ENCODE data around the gene BCL2L13.
"Not testable (repeated sequence)": the region's sequence is repeated elsewhere in the genome, so short reads cannot be mapped to it uniquely, and the experiment has no call there.

Gene BCL2L13

DNA sequence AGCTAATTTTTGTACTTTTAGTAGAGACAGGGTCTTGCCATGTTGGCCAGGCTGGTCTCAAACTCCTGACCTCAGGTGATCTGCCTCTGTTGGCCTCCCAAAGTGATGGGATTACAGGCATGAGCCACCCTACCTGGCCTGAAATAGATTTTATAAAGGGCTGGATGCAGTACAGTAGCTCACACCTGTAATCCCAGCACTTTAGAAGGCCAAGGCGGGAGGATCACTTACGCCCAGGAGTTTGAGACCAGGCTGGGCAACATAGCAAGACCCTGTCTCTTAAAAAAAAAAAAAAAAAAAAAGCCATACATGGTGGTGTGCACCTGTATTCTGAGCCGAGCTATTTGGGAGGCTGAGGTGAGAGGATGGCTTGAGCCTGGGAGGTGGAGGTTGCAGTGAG is 59.7 kb downstream of the BCL2L13 start:
- DNase-seq, result not testable (repeated sequence)

DNA sequence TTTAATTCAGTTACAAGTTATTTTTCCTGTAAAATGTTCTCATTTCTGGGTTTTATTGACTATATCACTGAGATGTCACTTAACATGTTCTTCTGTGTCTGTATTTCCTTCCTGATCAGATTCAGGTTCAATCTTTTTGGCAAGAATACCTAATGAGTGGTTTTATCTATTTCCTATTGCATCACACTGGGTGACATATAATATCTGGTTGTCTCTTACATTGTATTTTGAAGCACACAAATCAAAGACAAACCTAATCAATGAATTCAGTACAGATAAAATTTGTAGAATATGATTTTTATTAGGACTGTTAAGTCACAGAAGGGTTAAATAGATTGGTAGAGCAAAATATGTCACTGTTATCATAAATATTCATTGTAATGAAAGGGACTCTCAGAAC is 60.4 kb downstream of the BCL2L13 start:
- no peak for DNase-seq

DNA sequence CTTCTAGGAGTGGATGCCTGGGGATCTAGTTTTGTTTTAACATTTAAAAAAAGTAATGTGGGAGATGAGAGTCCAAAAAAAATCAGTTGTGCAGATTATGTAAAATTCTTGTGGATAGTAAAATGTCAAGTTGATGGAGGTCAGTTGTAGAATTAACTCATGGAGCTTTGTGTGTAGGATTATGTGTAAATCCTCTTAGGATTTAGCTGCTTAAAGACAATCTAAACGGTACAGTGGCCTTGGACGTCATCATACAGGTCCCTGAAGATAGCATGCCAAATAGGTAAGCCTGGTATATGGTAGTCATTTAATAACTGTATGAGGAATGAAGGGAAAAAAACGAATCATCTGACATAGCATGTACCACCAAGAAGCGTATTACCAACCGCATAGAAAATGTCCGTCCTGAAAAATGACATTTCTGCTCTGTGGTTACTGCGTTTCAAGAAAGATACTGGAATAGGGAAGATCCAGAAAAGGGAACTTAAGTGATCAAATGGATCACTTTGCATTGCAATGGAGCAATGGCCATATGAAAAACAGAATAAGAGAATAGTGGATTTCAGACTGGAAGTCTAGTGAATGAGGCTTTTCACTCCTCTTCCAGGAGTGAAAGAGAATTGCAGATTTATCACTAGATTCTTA is 61.3 kb downstream of the BCL2L13 start:
- DNase-seq, result no peak

DNA sequence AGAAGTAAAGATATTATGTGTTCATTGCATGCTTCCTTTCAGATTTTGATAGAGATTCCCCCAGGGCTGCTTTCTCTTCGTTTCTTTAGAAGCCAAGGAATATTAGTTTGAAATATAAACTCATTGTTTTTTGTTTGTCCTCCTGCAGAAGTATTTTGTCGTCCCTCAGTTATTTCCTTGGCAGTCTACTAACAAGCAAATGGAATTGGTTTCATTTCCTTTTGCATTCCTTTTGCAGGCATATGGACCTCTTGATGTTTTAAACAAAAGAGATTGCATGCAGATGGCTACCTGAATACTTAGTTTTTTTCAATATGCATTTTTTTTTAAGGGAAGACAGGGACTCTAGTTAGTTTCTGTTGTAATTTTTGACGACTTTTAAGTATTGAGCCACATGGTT is 62.2 kb downstream of the BCL2L13 start:
- DNase-seq, result no peak

DNA sequence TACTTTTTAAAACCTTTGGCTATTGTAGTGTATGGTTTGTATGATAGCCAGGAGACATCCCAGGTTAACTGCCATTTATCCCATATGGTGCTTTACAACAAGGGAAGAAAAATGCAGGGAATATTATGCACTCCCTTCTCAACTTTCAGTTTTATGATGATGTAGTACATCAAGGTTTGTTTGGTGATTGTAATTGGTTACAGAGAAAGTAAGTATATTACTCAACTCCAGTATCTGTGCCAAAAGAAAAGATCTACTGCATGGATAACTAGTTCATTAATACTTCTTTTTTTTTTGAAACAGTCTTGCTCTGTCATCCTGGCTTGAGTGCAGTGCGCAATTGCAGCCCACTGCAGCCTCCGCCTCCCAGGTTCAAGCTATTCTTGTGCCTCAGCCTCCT is 65.3 kb downstream of the BCL2L13 start:
- no peak for DNase-seq

DNA sequence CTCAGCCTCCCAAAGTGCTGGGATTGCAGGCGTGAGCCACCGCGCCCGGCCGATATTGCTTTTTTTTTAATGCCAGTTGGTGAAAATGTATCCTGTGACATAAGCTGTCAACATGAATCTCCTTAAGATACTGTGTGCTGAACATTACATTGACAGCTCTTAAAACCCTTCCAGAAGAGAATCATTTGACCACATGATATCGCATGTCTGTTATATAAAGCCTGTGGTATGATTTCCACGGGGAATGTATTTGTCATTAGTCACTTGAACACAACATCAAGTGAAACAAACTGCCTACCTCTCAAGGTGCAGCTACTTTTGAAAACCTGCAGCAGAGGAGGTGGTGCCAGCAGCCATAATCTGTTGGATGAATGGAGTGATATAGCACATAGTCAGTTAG is 67.0 kb downstream of the BCL2L13 start:
- DNase-seq, result no peak

DNA sequence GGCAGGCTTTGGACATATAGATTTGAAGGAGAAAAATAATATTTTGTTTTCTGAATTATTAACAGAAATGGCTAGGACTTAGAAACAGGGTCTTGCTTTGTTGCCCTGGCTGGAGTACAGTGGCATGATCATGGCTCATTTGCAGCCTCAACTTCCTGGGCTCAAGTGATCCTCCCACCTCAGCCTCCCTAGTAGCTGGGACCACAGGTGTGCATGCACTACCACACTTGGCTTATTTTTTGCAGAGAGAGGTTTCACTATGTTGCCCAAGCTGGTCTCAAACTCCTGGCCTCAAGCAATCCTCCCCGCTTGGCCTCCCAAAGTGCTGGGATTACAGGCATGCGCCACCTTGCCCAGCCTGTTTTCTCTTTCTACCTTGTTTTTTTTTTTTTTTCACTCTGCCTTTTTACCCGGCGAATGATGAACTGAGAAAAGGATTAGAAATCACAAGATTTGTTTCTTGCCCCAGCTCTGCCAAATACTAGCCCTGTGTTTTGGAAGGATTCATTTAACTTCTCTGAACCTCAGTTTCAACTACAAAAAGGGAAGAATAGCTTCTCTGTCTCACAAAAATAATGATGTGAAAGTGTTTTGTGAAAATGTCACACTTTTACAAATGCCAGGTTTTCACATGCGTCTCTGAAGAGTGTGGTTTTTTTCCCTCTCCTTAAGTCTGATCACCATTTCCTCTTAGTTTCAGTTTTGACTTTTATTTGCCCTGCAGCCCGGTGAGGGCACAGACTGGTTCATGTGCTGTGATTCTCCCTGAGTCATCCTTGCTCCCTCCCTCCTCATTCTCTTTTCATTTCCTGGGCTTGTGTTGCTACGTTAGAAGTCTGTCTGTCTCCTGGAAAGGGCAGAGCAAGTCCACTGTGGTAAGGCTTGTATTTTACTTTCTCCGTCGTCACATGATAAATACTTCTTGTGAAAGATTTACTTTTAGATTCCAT is 67.7 kb downstream of the BCL2L13 start:
- DNase-seq, result no peak

DNA sequence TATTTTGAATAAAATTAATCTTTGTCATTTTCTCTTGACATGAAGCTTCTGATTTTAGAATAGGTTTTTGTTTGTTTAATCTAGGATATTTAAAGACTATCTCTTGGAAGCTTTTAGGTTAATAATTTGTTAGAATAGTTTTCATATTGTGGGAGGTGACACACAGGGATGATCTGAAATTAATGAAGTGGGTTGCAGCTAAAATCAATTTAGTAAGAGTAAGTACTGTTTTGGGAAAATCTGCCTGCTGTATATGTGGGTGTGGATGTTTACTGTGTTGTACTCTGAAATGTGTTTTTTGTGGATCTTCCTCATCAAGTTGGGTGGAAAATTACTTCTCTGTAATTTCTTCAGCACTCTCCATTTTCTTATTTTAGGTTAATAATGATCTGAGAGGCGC is 68.4 kb downstream of the BCL2L13 start:
- DNase-seq, result no peak

DNA sequence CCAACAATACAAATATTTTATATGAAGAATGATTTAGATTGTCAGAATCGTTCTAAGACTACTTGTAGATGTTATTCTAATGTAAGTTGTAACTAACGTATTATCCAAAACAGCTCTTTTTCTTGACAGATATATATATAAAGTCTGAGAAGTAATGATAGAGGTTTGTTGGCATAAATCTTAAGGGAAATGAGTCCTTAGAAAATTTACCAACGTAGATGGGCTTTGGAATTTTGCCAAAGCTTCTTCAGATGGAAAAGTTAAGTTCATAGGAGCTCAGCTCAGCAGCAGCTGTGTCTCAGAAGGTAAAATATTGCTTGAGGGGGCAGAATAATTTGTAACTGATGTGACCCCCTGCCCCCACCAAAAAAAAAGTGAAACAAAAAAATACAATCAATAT is 69.0 kb downstream of the BCL2L13 start:
- no peak for DNase-seq

DNA sequence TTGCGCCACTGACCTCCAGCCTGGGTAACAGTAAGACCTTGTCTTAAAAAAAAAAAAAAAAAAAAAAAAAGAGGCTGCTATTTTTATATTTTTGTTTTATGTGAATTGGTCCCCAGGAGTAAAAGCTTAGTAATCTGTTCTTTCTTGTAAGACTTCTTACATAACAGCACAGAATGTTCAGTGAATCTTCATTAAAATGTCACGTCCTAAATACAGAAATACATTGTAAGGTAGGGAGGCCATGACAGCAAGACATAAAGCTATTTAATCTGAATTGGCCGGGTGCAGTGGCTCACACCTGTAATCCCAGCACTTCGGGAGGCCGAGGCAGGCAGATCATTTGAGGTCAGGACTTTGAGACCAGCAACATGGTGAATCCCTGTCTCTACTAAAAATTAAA is 71.5 kb downstream of the BCL2L13 start:
- DNase-seq, result no peak

DNA sequence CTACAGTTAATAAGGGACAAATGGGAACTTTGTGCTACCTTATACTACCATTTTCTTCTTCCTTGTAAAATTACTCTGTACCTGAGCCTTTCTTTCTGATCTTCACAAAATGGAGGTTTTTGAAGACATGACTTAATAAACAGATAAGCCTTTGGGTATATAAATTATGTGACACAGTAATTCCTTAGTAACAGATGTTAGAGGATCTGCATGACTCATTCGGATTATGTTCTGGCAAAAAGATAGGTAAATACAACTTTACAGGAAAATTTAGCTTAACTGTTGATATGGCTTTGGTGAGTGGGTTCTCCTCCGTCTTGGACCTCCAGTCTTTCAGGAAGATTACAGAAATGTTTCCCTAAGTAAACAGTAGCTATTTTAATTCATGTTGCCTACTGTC is 73.9 kb downstream of the BCL2L13 start:
- no peak for DNase-seq

DNA sequence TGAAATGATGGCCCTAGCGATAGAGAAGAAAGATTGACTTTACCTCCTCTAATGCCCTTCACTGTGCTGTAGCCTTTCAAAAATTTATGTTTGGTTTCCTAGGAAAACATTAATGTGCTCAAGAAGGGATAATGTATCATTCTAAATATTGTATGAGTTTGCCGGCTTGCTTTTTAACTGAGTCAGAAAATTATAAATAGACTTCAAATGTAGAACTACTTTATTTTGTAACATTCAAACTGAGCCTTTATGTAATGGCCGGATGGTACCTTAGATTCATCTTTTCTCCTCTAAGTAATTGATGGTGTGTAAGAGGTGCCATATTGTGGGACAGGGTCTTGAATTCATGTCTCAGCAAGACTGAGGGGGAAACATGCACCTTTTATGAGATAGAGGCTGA is 78.0 kb downstream of the BCL2L13 start:
- DNase-seq, result no peak

DNA sequence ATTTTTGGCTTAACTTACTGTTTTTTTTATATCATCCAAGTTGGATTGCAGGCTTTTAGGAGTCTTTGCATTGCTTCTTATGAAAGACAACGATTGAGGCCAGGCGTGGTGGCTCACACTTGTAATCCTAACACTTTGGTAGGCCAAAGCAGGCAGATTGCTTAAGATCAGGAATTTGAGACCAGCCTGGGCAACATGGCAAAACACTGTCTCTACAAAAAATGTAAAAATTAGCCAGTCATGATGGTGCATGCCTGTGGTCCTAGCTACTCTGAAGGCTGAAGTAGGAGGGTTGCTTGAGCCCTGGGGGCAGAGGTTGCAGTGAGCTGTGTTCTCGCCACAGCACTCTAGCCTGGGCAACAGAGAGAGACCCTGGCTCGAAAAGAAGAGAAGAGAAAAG is 79.2 kb downstream of the BCL2L13 start:
- DNase-seq, result no peak

DNA sequence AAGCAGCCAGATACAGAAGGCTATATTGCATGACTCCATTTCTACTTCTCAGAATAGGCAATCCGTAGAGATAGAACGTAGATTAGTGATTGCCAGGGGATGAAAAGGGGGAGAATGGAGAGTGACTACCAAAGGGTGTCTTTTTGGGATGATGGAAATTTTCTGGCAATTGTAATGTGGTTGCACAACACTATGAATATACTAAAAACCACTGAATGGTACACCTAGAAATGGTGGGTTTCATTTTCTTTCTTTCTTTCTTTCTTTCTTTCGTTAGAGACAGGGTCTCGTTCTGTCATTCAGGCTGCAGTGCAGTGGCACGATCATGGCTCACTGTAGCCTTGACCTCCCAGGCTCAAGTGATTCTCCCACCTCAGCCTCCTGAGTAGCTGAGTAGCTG is 81.4 kb downstream of the BCL2L13 start:
- no peak for DNase-seq

DNA sequence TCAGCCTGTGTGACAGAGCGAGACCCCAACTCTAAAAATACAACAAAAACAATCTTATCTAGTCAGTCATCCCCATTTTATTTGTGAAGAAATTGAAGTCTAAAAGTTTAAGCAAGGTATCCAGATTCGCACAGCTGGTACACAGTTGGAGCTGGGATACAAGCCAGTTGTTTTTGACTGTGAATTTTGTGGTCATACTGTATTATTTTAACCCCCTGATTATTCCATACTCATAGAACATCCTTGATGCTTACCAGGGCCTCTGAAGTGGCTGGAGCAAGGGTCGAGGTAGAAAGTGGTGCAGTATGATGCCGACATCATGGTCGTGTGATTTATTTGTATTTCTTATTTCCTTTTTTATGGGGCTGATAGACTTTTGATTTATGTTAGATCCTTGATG is 85.7 kb downstream of the BCL2L13 start:
- no peak for DNase-seq

DNA sequence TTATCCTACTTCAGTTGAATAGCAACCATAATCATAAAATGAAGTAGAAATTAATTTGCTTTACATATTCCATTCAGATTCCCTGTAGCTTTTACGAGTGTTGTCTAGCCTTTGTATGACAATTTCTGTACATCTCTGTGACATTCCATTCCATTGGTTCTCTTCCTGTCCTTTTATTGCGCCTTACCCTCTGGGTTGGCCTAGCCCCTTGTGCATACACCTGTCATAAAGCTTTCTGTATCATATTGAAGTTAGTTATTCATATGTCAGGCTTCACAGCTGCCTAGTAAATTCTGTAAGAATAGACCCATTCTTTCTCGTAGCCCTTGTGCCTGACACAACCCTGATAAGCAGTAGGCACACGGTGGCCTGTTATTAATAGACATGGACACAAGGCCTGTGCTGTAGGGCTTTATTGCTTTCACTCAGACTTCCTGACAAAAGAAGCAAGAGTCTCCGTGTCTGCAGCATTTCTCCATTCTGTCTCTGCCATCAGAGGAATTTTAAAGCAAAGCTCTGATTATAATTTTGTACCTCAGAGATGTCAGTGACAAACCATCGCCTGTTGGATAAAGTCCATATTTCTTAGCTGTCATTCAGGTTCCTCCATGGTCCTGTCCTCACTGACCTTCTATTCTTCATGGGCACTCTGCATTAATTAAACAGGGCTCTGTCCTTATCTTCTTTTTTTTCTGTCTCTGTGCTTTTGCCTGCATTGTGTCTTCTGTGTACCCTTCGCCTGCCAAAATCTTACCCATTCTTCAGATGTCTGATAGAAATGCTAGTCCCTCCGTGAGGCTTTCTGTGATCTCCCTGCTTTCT is 86.3 kb downstream of the BCL2L13 start:
- no peak for DNase-seq

DNA sequence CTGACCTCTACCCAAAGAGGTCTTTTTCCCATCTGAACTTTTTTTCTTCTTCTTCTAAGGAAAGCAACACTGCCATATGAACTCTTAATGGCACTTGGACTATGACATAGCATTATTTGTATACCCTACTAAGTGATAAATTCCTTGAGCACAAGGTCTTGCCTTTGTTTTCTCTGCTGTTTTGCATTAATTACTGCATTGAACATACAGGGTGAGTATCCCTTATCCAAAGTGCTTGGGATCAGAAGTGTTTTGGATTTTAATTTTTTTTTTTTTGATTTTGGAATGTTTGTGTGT is 86.9 kb downstream of the BCL2L13 start:
- no peak for DNase-seq

DNA sequence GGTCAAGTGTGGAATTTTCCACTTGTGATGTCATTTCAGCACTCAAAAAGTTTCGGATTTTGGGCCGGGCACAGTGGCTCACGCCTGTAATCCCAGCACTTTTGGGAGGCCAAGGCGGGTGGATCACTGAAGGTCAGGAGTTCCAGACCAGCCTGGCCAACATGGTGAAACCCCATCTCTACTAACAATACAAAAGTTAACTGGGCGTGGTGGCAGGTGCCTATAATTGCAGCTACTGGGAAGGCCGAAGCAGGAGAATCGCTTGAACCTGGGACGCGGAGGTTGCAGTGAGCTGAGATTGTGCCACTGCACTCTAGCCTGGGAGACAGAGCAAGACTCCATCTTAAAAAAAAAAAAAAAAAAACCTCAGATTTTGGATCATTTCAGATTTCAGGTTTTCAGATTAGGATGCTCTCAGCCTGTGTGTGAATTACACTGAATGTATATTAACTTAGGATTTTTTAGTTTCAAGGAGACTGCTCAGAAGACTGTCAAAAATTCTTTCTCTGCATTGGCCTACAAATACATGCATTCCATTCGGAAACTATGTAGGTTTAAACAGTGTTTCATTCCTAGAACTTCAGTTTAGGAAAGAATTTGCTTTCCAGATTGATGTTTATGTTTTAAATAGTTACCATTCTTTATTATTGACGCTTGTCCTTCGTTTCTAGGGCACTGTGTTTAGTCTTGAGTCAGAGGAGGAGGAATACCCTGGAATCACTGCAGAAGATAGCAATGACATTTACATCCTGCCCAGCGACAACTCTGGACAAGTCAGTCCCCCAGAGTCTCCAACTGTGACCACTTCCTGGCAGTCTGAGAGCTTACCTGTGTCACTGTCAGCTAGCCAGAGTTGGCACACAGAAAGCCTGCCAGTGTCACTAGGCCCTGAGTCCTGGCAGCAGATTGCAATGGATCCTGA is 87.7 kb downstream of the BCL2L13 start:
- no peak for DNase-seq

DNA sequence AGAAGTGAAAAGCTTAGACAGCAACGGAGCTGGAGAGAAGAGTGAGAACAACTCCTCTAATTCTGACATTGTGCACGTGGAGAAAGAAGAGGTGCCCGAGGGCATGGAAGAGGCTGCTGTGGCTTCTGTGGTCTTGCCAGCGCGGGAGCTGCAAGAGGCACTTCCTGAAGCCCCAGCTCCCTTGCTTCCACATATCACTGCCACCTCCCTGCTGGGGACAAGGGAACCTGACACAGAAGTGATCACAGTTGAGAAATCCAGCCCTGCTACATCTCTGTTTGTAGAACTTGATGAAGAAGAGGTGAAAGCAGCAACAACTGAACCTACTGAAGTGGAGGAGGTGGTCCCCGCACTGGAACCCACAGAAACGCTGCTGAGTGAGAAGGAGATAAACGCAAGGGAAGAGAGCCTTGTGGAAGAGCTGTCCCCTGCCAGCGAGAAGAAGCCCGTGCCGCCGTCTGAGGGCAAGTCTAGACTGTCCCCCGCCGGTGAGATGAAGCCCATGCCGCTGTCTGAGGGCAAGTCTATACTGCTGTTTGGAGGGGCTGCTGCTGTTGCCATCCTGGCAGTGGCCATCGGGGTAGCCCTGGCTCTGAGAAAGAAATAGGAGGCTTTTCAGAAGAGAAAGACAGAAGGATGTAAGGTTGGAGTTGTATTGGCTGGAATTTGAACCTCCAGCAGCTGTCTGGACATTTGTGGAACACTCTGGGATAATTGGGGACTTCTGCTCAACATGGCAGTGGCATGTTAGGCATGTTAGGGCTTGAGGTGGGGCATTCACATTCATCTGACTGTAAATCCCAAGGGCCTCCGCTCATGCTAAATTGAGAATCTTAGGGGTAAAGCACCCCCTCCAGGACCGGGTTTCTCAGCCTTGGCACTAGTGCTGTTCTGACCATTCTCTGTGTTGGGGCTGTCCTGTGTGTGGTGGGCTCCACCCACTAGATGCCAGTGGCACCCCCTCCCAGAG is 88.7 kb downstream of the BCL2L13 start:
- no peak for DNase-seq

DNA sequence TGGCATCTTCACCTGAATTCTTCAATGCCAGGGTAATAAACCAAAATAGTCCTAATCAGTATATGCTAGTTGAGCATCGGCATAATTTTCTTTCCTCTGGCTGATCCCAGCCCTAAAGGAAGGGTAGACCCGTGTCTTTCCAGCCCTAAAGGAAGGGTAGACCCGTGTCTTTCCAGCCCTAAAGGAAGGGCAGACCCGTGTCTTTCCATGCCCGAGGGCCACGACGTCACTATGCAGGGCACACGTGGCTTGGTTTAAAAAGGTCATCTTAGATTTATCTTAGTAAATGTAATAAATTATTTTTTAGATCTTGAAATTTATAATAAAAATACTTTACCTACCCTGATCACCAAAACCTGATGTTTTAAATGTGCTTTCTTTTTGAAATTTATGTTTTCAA is 90.2 kb downstream of the BCL2L13 start:
- no peak for DNase-seq

DNA sequence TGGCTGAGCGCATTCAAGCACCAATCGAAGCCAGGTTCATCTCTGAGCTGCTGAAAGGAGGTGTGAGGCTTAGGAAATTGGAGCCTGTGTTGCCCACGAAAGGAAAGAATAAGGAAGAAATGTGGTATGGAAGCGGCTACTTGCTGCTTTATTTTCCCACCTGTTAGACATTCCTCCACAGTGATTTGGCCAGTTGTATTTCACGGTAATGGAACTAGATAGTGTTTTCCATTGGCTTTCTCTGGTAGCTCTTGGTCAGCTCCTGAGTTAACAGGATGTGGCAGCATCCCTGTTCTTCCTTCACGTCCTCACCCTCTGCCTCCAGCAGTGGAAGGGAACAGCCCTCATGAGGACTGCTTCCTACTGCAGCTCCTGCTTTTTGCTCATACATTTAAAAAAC is 91.0 kb downstream of the BCL2L13 start:
- DNase-seq, result no peak

Data from activated CD8-positive, alpha-beta memory T cell treated with anti-CD3 and anti-CD28 coated beads for 24 hours (primary cell).